Measurements from ENCODE around the gene OCRL. TPM values are rescaled to one million over a fixed set of nuclear protein-coding genes. Genes with fewer than 3 reads are reported as not detected.

The OCRL gene
- total RNA-seq, 4 donors from 2014 or later, result 41.1 to 62.3 (median 59.8) TPM

- no peak overlapping the region for H3K27ac ChIP-seq (replicated peaks in 1 of 4)
- H3K9me3 ChIP-seq, result peaks cover 0 to 12% (median 0%) of the 10 kb centered on the region in 4 donors
- intact Hi-C loops (cut with DNase I), result no loop called here
- no peak overlapping the region for H3K4me3 ChIP-seq
- H3K27me3 ChIP-seq, result peaks cover 0 to 4% (median 0%) of the 10 kb centered on the region in 4 donors
- DNase-seq (ENCODE audit: extremely low spot score), result no peak
- no peaks in the 10 kb centered on the region for H3K36me3 ChIP-seq
- WGBS, result 100% methylated on average over 1 of the region's 1 CpG
- TF ChIP-seq CTCF (IDR thresholded peaks at IDR 0.05) (no peak), POLR2A (IDR thresholded peaks at IDR 0.05; ENCODE audit: low read depth) (no peak)
- H3K4me1 ChIP-seq, result peaks cover 0 to 7% (median 2%) of the 10 kb centered on the region in 4 donors
Observed at GRCh38 chrX:129640737-129641136, 100.7 kb downstream of the OCRL start.

GRCh38 chrX:129641469-129641868, 101.4 kb downstream of the OCRL start:
- Histone ChIP-seq H3K9me3 (peaks cover 0 to 12% (median 0%) of the 10 kb centered on the region in 4 donors), H3K4me1 (peaks cover 0 to 7% (median 2%) of the 10 kb centered on the region in 4 donors), H3K36me3 (no peaks in the 10 kb centered on the region), H3K4me3 (no peak overlapping the region), H3K27ac (replicated peaks in 1 of 4) (no peak overlapping the region), H3K27me3 (no peaks in the 10 kb centered on the region)
- intact Hi-C loops (cut with DNase I), result no loop called here
- TF ChIP-seq POLR2A (IDR thresholded peaks at IDR 0.05; ENCODE audit: low read depth) (no peak), EP300 (IDR thresholded peaks at IDR 0.05) (no peak), POLR2AphosphoS5 (IDR thresholded peaks at IDR 0.05) (no peak), CTCF (IDR thresholded peaks at IDR 0.05) (no peak)
- WGBS, result 66% methylated on average over 3 of the region's 3 CpGs
- DNase-seq (ENCODE audit: extremely low spot score), result no peak

- intact Hi-C loops (cut with DNase I), result no loop called here
- H3K9me3 ChIP-seq, result peaks cover 0 to 12% (median 0%) of the 10 kb centered on the region in 4 donors
Observed at GRCh38 chrX:129641941-129642340, 101.9 kb downstream of the OCRL start.

More at GRCh38 chrX:129641941-129642340, 101.9 kb downstream of the OCRL start:
- H3K4me3 ChIP-seq, result no peak overlapping the region
- H3K4me1 ChIP-seq, result peaks cover 0 to 7% (median 2%) of the 10 kb centered on the region in 4 donors
- no peak for DNase-seq (ENCODE audit: extremely low spot score)
- WGBS, result 57% methylated on average over 3 of the region's 3 CpGs
- H3K36me3 ChIP-seq, result no peaks in the 10 kb centered on the region
- TF ChIP-seq POLR2AphosphoS5 (IDR thresholded peaks at IDR 0.05) (no peak), EP300 (IDR thresholded peaks at IDR 0.05) (no peak), CTCF (IDR thresholded peaks at IDR 0.05) (no peak), POLR2A (IDR thresholded peaks at IDR 0.05; ENCODE audit: low read depth) (no peak)
- H3K27me3 ChIP-seq, result no peaks in the 10 kb centered on the region
- H3K27ac ChIP-seq (replicated peaks in 1 of 4), result no peak overlapping the region

Small RNA genes within 50 kb of the gene (small RNA-seq; reads per million reads assigned to genes)
- gene RF01169, result 0 reads per million in 3 donors

Other genes with a start within 250 kb of the OCRL start
- 10 to 100 TPM; 52.2 to 60.6 (median 55.7) TPM for gene SMARCA1, start 16.8 kb upstream of the OCRL start, total RNA-seq
- under 1 TPM; 0.42 to 0.99 (median 0.78) TPM for gene APLN, start 114.7 kb downstream of the OCRL start, total RNA-seq
- gene XPNPEP2, start 198.7 kb downstream of the OCRL start, total RNA-seq, result 10 to 100 TPM in 1 of 4 donors, 1 to 10 TPM in 3; 3.3 to 14.4 (median 5.0) TPM
- gene SASH3, start 239.7 kb downstream of the OCRL start, total RNA-seq, result 10 to 100 TPM in 1 of 4 donors, 1 to 10 TPM in 3; 3.9 to 10.4 (median 6.3) TPM

All from esophagus muscularis mucosa (tissue), 4 donors.